ES-I3 (cell line): ENCODE data around the gene CCSAP.
A peak's percentile ranks its signal among the peaks of the same experiment; 100 is the strongest.
"Not testable (repeated sequence)": the region's sequence is repeated elsewhere in the genome, so short reads cannot be mapped to it uniquely, and the experiment has no call there.

Experiments used
- H3K36me3 ChIP-seq: 2 replicates; pipeline ENCODE4 v1.6.1; 2013; ENCODE audit warnings: mild to moderate bottlenecking, low read length, control low read depth, moderate library complexity; ENCODE audit not compliant: insufficient read depth
- H3K4me1 ChIP-seq: 2 replicates; pipeline ENCODE4 v1.6.1; 2013; ENCODE audit warnings: mild to moderate bottlenecking, control low read depth, low read length; ENCODE audit not compliant: insufficient read depth
- H3K9ac ChIP-seq: 2 replicates; pipeline ENCODE4 v1.6.1; 2013; ENCODE audit warnings: low read depth, mild to moderate bottlenecking, low read length, moderate library complexity
- H3K9me3 ChIP-seq: 2 replicates; pipeline ENCODE4 v1.6.1; 2013; ENCODE audit warnings: mild to moderate bottlenecking, low read length, moderate library complexity; ENCODE audit not compliant: control insufficient read depth, insufficient read depth

Gene CCSAP

GRCh38 chr1:229342656-229343569, at the start of gene CCSAP:
CCSAP (minus strand) TSS chr1:229343047; CDS start chr1:229342465, 582 bp downstream.
- peaks cover 4% of the 10 kb centered on the region for H3K4me1 ChIP-seq
- no peaks in the 10 kb centered on the region for H3K36me3 ChIP-seq
- H3K9ac ChIP-seq = peak within 1 kb of the TSS; percentile 79
- no peaks in the 10 kb centered on the region; the same call in 1 of the 2 replicates for H3K9me3 ChIP-seq

DNA sequence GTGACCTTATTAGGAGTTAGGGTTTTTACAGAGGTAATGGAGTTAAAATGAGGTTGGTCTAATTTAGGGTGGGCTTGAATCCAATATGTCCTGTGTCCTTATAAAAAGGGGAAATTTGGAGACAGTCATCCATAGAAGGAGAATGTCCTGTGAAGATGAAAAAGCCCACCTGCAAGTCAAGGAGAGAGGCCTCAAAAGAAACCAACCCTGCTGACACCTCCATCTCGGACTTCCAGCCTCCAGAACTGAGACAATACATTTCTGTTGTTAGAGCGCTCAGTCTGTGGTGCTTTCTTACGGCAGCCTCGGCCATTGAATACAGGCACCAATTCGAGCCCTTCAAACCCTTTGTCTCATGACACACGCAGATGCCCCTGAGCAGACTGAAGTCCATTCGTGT, 47.3 kb upstream of the CCSAP start:
- Histone ChIP-seq H3K9me3 (no peaks in the 10 kb centered on the region), H3K9ac (no peak overlapping the region), H3K4me1 (no peaks in the 10 kb centered on the region), H3K36me3 (no peaks in the 10 kb centered on the region)

- Histone ChIP-seq H3K9ac (no peak overlapping the region), H3K9me3 (no peaks in the 10 kb centered on the region), H3K36me3 (no peaks in the 10 kb centered on the region), H3K4me1 (no peaks in the 10 kb centered on the region)
Measured at GRCh38 chr1:229388897-229389580, 46.2 kb upstream of the CCSAP start.

DNA sequence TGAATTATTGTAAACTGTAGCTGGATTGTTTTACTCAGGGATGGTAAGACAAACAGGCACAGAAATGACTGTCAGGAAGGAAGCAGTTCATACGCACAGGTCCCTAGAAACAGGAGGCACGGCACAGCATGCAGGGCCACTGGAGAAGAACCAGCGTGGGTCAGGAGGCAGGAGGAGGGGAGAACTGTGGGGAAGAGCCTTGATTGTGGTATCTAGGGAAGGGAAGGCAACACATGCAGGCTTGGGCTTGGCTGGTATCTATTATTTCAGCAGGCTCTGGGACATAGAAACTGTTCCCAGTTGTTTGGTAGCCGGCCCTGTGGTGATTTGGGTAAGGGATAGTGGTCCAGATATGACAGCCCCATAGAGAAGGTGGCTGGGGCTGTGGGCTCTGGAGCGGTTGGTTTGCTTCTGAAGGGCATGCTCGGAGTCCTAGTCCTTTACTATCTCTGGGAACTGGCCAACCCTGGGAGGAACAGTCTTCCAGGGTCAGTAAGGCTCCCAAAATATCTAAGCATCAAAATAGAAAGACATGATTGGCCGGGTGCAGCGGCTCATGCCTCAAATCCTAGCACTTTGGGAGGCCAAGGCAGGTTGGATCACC, 43.1 kb upstream of the CCSAP start:
- H3K9ac ChIP-seq = no peak overlapping the region
- H3K36me3 ChIP-seq = no peaks in the 10 kb centered on the region
- H3K9me3 ChIP-seq = no peaks in the 10 kb centered on the region
- H3K4me1 ChIP-seq = peaks cover 11% of the 10 kb centered on the region

DNA sequence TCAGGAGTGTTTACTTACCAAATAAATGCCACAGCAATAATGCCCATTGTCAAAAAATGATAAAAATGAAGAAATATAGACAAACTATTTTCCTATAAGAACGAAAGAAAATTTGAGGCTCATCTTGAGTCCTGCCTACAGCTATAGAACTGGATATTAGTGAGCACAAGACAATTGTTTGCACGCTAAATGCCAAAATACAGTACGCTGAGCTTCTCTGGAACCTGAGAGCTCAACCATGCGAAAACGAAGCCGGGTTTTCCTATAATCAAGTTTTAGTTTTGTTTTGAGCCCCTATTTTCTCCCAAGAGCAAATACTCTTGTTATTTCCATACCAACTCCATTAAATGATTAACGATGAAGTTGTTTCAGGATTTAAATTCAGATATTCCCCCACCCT, 42.0 kb upstream of the CCSAP start:
- H3K36me3 ChIP-seq = no peaks in the 10 kb centered on the region
- peaks cover 23% of the 10 kb centered on the region for H3K4me1 ChIP-seq
- H3K9ac ChIP-seq = no peak overlapping the region
- H3K9me3 ChIP-seq = no peaks in the 10 kb centered on the region

DNA sequence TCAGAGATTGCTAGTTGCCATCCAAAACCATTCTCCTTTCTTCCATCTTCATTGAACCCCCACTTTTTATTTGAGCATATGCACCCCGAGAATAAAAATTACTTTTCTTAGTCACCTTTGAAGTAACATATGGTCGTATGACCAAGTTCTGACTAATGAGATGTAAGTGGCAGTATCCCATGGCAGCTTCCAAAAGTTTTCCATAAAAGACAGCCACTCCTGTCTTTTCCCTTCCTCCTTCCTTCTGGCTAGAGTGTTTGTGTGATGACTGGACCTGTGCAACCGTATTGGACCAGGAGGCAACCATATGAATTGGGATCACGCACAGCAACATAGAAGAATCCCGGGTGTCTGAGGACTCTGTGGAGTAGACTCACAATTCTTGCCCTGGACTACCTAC, 41.1 kb upstream of the CCSAP start:
- Histone ChIP-seq H3K4me1 (peaks cover 26% of the 10 kb centered on the region), H3K9me3 (no peaks in the 10 kb centered on the region), H3K9ac (no peak overlapping the region), H3K36me3 (no peaks in the 10 kb centered on the region)

- H3K4me1 ChIP-seq = peaks cover 26% of the 10 kb centered on the region
- H3K9ac ChIP-seq = no peak overlapping the region
- H3K9me3 ChIP-seq = no peaks in the 10 kb centered on the region
- no peaks in the 10 kb centered on the region for H3K36me3 ChIP-seq
Measured at GRCh38 chr1:229383188-229383587, 40.3 kb upstream of the CCSAP start.

DNA sequence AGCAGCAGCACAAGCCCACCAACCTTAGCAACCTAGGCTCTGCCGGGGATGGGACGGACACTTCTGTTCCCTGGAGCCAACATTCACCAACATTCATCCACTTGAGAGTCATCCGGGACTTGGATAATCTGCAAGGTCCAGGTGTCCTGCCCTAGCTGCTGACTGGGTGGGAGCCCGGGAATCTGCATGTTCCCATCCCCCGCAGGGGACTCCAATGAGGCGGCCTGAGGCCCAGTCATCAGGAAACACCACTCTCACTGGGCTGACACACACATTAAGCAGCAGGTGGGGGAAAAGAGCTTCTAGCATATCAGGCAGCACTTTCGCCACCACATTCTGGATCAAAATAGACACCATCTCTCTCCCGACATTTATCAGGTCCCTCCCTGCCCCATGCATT, 38.4 kb upstream of the CCSAP start:
- H3K4me1 ChIP-seq = peaks cover 26% of the 10 kb centered on the region
- H3K36me3 ChIP-seq = no peaks in the 10 kb centered on the region
- H3K9me3 ChIP-seq = no peaks in the 10 kb centered on the region
- no peak overlapping the region; the same call in 1 of the 2 replicates for H3K9ac ChIP-seq

- Histone ChIP-seq H3K4me1 (peaks cover 26% of the 10 kb centered on the region), H3K9ac (no peak overlapping the region; the same call in 1 of the 2 replicates), H3K36me3 (no peaks in the 10 kb centered on the region), H3K9me3 (no peaks in the 10 kb centered on the region)
Measured at GRCh38 chr1:229380536-229381160, 37.8 kb upstream of the CCSAP start.

DNA sequence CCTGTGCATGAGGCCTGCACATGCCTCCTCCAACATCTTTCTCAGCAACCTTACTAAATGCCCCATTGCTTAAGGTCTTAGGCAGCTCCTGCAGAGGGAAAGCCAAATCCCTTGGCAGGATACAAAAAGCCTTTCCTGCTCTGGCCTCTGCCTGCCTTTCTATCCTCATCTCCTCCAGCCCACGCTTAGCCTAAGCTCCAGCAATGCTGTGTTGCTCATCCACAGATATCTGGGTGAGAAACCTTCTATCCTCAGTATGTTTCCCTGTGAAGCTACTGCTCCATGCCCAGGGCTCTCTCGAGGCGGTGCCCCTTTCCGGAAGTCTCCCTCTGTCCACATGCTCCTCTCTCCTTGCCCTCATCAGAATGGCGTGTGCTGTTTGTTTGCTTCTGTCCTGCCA, 37.0 kb upstream of the CCSAP start:
- Histone ChIP-seq H3K36me3 (no peaks in the 10 kb centered on the region), H3K4me1 (peaks cover 26% of the 10 kb centered on the region), H3K9ac (no peak overlapping the region), H3K9me3 (no peaks in the 10 kb centered on the region)

DNA sequence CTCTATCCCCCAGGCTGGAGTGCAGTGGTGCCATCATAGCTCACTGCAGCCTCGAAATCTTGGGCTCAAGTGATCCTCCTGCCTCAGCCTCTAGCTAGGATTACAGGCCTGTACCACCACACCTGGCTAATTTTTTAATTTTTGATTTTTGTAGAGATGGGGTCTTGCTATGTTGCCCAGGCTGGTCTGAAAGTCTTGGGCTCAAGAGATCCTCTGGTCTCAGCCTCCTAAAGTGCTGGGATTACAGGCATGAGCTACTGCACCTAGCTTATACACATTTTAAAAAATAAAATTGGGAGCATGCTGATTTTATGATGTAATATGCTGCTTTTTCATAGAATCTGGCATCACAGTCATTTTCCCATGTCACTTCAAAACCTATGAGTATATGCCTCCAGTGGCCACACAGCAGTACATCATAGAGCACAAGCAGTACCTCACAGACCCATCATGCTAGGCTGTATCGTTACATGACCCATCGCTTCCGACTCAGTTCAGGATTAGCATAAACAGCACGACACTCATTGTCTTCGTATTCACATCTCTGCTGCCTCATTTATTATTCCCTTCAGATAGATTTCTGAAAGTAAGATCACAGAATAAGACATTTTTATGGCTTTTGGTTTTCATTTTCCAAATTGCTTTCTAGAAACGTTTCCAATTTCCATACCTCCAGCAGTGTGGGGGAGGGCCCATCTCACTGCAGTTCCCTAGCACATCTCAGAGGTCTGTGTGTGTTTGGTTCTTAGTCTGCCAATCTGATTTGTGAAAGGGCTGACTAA, 35.9 kb upstream of the CCSAP start:
- no peaks in the 10 kb centered on the region for H3K36me3 ChIP-seq
- no peak overlapping the region for H3K9ac ChIP-seq
- H3K4me1 ChIP-seq = peaks cover 26% of the 10 kb centered on the region
- H3K9me3 ChIP-seq = no peaks in the 10 kb centered on the region

- not testable (repeated sequence) for H3K9me3 ChIP-seq, H3K9ac ChIP-seq, H3K36me3 ChIP-seq
- peaks cover 26% of the 10 kb centered on the region for H3K4me1 ChIP-seq
Measured at GRCh38 chr1:229378035-229378434, 35.2 kb upstream of the CCSAP start.

- Histone ChIP-seq H3K9me3 (no peaks in the 10 kb centered on the region), H3K36me3 (no peaks in the 10 kb centered on the region), H3K9ac (no peak overlapping the region), H3K4me1 (peaks cover 26% of the 10 kb centered on the region)
Measured at GRCh38 chr1:229377429-229377828, 34.6 kb upstream of the CCSAP start.

- H3K9me3 ChIP-seq = no peaks in the 10 kb centered on the region
- no peaks in the 10 kb centered on the region for H3K36me3 ChIP-seq
- no peak overlapping the region for H3K9ac ChIP-seq
- peaks cover 19% of the 10 kb centered on the region for H3K4me1 ChIP-seq
Measured at GRCh38 chr1:229376521-229376920, 33.7 kb upstream of the CCSAP start.
